GM18907 (cell line): ENCODE results near the gene RARRES1.
A peak's percentile ranks its signal among the peaks of the same experiment; 100 is the strongest.

Experiments used
- ATAC-seq: cut with Tn5 transposase; IDR thresholded peaks from one replicate; pipeline ENCODE4 v1.9.1; 2021; ENCODE audit warnings: mild to moderate bottlenecking, moderate library complexity; ENCODE audit not compliant: unreplicated experiment

Gene RARRES1

DNA sequence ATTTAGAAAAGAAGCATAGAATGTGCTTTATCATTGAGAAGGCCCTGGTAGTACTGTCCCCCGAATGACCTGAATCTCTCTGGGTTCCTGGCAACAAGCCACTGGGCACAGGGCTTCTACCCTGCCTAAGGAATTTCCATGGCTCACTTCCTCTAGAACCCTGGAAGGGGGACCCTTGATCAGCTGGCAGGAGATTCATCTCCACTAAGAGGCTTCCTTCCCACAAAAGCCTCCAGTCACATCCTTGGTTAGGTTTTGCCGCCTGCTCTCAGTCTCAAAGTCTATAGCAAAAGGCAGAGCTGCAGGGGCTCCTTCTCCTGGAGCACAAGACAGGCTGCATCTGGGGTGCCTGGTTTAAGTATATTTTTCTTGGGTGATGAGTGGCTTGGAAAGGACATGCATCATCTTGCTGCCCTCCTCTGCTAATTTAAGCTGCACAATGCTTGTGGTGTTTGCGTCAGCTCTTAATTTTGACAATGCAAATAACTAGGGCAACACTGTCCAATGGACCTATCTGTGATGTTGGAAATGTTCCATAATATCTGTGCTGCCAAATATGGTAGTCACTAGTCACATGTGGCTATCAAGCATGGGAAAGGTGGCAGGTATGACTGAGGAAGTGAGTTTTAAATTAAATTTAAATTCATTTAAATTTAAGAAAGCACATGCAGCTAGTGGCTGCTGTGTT lies 33.4 kb upstream of the RARRES1 start:
- ATAC-seq, result no peak

GRCh38 chr3:158763421-158763820 lies 31.2 kb upstream of the RARRES1 start:
- ATAC-seq, result no peak

DNA sequence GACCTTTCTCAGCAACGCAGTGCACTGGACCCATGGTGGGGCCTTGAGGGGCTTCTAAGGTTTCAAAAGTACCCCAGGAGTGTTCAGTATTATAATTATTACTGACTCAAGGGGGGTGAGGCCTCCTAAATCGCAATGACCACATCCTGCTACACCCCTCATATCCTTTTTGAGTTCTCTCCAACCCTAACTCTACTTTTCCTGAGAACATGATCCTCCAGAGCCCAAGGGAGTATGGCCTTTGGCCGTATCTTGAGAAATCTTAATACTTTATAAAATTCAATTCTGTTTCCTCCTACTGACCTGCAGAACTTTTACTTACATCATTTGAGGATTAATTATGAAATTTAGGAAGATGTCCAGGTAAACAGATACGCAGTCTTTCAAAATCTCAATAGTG lies 30.4 kb upstream of the RARRES1 start:
- no peak for ATAC-seq

DNA sequence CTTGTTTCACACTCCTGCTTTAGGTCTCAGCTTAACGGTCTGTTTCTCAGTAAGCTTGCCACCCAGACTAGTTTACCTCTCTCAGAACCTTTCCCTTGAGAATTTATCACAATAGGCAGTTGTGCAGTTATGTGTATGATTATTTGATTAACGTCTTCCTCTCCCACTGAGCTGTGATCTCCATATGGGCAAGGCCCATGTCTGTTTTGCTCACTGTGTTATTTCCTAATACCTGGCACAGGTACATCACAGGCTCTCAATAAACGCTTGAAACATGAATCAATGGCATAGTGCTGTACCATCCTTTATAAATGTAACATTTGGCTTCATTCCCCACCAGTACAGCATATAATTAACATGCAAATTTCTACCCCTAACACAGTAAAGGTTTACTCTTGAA lies 29.1 kb upstream of the RARRES1 start:
- no peak for ATAC-seq

- no peak for ATAC-seq
Observed at GRCh38 chr3:158755421-158755820, 23.2 kb upstream of the RARRES1 start.

- no peak for ATAC-seq
Observed at GRCh38 chr3:158753854-158754253, 21.6 kb upstream of the RARRES1 start.

GRCh38 chr3:158751316-158751715 lies 19.1 kb upstream of the RARRES1 start:
- no peak for ATAC-seq

- ATAC-seq, result no peak
Observed at GRCh38 chr3:158750016-158750415, 17.8 kb upstream of the RARRES1 start.

DNA sequence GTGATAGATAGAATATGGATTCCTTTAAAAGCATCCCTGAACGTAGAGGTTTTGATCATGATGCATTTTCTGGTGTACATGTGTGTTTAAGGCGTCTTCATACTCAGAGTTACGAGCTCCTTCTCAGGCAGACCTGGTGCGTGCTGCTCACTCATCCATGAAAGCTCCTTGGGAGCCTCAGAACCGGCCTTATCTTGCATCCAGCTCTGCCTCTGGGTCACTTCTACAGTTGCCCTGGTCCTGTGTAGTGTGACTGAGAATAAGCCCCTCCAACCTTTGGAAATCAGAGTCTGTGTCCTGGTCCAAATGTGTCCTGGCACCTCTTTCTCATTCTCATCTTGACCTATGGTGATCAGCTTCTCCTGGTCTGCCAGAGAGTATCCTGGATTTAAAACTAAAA lies 17.3 kb upstream of the RARRES1 start:
- no peak for ATAC-seq

GRCh38 chr3:158748237-158748828 lies 16.1 kb upstream of the RARRES1 start:
- no peak for ATAC-seq

GRCh38 chr3:158747417-158747816 lies 15.2 kb upstream of the RARRES1 start:
- ATAC-seq, result peak; percentile 17

DNA sequence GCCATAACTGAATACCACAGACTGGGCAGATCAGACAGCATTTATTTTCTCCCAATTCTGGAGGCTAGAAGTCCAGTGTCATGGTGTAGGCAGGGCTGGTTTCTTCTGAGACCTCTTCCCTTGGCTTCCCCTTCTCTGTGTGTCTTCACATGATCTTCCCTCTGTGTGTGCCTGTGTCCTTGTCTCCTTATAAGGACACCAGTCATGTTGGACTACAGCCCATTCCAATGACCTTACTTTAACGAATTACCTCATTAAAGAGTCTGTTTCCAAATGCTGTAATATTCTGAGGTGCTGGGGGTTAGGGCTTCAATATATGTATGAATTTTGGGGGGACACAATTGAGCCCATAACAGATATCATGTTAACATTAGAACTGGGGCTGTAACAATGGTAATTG lies 13.3 kb upstream of the RARRES1 start:
- no peak for ATAC-seq

- ATAC-seq, result no peak
Observed at GRCh38 chr3:158744567-158745288, 12.5 kb upstream of the RARRES1 start.

DNA sequence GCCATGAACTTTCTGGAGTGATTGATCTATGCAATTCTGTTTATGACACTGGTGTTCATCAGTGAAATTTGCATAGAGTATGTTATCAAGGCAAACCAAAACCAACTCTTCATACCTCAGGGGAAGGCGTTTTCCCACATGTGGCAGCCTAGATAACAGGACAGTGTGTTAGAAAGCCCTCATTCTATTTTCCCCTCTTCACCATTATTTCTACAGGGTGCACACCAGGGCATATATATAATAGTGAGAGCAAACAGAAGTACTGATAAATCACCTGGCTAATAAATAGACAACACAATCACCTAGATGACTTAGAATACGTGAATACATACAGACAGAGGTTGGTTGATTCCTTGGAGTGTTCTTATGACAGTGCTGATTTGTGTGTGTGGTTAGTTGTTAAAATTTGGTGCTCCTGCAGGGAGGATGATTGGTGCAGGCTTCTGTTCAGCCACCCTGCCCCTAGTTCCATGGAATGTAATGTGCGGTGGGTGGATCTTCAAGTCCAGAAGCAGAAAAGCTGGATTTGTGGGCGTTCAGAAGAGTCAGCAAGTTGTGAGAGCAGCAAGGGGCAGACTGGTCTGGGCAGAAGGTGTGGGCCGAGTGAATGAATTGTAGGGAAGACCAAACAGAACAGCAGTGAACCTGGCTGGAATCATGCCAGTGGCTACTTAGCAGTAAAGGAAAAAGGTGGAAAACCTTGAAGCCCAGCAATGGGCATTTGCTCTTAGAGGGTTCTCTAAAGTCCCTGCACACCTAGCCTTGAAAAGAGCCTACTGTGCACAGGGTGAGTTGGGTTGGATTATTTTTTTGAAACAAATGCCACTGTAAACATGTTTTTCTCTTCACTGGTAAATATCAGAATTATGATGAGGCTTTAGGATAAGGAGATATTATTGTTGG lies 11.7 kb upstream of the RARRES1 start:
- no peak for ATAC-seq

DNA sequence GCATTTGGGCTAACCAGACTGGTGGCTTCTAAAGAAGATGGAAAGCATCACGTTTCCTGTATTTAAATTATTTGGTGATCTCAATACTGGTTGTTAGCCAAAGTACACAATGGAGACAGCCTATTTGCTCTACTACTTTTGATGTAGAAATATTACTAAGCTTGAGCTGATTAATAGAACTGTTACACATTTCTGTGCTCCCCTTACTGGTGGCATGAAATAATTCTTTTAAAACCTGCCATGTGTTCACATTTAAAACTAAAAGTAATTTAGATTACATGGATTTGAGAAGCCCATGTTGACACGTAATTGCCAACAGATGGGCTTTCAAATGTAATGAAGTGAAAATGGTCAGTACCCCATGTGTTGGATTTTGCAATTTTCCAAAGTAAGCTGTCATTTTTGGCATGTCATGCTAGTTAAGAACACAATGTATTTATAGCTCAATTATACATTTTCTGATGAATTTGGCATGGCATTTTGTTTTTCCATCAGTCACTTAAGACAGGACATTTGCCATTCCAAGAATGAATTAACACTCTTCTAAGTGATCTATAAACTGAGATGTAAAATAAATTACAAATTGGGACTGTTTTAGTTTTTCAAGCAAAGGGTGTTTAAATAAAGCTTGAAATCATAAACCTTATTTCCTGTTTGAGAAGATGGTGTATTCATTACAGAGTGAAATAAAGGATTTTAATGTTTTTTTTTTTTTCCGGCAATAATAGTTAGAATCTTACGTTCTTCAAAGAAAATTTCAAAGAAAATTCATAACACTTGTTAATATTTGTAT lies 10.8 kb upstream of the RARRES1 start:
- no peak for ATAC-seq

DNA sequence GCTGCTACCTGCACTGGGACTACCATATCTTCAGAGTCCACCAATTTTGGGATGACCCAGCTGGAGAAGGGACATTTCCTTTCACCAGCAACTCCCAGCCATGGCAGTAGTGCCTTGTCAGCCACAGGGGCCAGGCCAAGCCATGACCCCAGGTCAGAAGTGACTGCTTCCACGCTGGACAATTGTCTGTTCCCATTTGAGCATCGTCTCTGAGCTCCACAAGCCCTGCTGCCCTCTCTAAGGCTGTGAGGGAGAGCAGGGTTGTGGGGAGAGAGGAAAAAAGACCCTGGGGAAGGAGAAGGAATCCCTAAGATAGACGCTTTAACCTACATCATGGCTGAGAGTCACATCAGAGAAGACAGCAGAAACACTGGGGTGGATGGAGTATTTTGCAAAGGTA lies 7.4 kb upstream of the RARRES1 start:
- no peak for ATAC-seq

DNA sequence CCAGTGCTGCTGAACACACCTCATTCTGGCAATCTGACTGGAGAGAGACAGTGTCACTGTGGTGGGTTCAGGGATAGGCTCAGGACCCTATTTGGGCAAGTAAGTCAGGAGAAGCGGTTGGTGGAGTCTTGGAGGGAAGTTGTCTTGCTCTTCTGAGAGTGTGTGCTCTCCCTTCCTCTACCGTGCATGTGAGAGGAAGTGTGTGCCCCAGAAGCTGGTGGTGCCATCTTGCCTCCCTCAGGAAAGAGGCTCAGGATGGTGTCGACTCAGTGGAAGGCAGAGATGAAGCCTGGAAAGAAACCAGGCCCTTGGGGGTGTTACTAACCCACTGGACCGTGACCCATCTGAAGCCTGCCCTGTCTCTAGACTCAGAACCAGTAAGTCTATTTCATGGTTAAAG lies 6.8 kb upstream of the RARRES1 start:
- ATAC-seq, result no peak

DNA sequence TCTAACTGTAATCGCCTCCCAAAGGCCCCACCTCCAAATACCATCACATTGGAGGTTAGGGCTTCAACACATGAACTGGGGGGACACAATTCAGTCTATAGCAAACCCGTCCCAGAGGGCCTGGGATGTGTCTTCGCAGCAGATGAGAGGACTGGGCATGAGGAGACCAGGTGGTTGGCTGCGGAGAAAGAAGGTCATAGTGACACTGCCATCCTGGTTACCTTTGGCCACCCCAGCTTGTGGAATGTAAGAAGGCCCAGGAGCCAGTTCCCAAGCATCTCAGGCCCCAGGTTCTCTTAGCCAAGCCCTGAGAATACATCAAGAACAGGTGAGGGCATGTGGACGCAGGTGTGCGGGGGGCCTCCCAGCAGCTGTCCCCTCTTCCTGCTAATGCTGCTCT lies 6.4 kb upstream of the RARRES1 start:
- ATAC-seq, result no peak

DNA sequence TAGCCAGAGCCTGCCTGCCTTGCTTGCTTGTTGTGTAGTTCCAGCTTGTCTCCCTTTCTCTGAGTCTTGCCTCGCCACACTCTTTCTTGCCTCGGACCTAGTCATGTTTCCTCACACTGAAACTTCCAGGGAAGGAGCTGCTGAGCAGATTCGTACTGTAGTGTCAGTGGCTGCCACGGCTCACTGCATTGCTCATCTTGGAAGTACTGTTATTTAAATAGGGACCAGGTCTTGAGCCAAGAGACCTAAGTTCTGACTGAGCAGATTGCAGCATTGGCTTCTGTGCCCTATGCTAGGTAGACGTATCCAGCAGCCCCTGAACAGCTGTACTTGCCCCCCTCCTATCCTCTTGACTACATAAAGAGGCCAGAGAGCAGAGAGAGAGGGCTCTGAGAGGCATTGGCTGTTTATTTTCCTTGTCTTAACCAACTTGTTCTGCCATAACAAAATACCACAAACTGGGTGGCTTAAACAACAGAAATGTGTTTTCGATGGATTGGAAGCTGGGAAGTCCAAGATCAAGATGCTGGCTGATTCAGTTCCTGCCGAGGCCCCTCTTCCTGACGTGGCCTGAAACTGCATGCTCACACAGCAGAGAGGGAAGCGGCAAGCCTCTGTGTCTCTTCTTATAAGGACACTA lies 5.8 kb upstream of the RARRES1 start:
- no peak for ATAC-seq

DNA sequence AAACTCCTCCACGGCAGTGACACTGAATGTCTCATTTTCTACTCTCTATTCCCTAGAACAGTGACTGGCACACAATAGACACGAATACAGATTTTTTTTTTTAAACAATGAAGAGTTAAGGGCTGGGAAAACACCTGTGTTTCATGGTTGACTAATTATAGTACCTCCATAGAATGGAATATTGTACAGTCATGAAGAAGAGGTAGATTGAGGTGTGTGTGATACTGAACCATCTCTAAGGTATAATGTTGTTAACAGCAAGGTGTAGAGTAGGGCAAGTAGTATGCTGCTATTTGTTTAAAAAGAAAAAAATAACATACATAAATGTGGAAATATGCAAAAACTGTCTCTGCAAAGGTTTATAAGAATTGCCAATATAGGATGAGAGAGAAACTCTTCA lies 5.2 kb upstream of the RARRES1 start:
- ATAC-seq, result no peak
